PC-3 (cell line): ENCODE measurements around the gene NTM.

Experiments
- EZH2 ChIP-seq: fragments of 300-600 bp; sonication (generic); IDR thresholded peaks from one replicate; pipeline ENCODE4 v1.6.1; 2017; ENCODE audit warnings: antibody characterized with exemption, mild to moderate bottlenecking, low read length; ENCODE audit not compliant: unreplicated experiment
- TF ChIP-seq, protein P1 (sequence below): fragments of 300-600 bp; sonication (generic); conservative IDR thresholded peaks from 2 replicates; pipeline ENCODE4 v1.5.1; 2017; ENCODE audit warnings: antibody characterized with exemption, low read depth, mild to moderate bottlenecking, low read length

DNA sequence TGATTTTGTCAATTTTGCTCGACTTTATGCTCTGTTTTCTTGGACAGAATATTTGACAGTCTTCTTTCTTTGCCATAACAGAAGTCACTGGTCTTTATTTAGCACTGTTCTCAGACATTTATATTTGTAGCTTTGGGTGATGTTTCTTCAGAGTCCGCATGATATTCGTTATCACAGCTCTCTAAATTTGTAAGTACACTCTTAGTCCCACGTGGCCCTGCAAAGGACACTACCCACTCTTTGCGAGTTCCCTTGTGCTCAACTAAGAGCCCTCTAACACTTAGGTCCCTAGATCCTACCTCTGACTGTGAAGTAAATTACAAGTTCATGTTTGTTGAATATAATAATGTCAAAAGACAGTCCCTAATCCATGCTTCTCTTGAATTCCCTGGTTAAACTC is 651.9 kb downstream of the NTM start:
- TF ChIP-seq, protein P1, sequence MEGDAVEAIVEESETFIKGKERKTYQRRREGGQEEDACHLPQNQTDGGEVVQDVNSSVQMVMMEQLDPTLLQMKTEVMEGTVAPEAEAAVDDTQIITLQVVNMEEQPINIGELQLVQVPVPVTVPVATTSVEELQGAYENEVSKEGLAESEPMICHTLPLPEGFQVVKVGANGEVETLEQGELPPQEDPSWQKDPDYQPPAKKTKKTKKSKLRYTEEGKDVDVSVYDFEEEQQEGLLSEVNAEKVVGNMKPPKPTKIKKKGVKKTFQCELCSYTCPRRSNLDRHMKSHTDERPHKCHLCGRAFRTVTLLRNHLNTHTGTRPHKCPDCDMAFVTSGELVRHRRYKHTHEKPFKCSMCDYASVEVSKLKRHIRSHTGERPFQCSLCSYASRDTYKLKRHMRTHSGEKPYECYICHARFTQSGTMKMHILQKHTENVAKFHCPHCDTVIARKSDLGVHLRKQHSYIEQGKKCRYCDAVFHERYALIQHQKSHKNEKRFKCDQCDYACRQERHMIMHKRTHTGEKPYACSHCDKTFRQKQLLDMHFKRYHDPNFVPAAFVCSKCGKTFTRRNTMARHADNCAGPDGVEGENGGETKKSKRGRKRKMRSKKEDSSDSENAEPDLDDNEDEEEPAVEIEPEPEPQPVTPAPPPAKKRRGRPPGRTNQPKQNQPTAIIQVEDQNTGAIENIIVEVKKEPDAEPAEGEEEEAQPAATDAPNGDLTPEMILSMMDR: no peak
- no peak for TF ChIP-seq EZH2
